Adrenal gland (tissue), 12 donors: ENCODE measurements around the gene SEC11A. TPM values are rescaled to one million over a fixed set of nuclear protein-coding genes. Genes with fewer than 3 reads are reported as not detected.

Source experiments
- DNase-seq, 7 donors: peaks; one replicate each; pipeline ENCODE4 v3.0.0-alpha.2; 2019 to 2020
- H3K27ac ChIP-seq, 5 donors: fragments of 200-600 bp; sonication (generic) in 4 of 5; 1 replicate in 3 of 5; 2 replicates in 2 of 5; pipeline versions ENCODE4 v1.5.1 to v1.8.0; 2016 to 2020; ENCODE audit warnings: mild to moderate bottlenecking in 1 of 5
- H3K27me3 ChIP-seq: fragments of 200-600 bp; 2 replicates; pipeline ENCODE4 v1.8.0; 2021
- H3K36me3 ChIP-seq, 2 donors: fragments of 200-600 bp; replicated peaks in 1 of 2; 1 replicate in 1 of 2; 2 replicates in 1 of 2; pipeline versions ENCODE4 v1.5.1 to v1.8.0; 2018 to 2022
- H3K4me1 ChIP-seq, 2 donors: fragments of 200-600 bp; replicated peaks in 1 of 2; 1 replicate in 1 of 2; 2 replicates in 1 of 2; pipeline versions ENCODE4 v1.5.1 to v1.8.0; 2018 to 2021
- H3K4me3 ChIP-seq, 4 donors: fragments of 200-600 bp; sonication (generic) in 3 of 4; one replicate each; pipeline ENCODE4 v1.5.1; 2016 to 2018
- H3K9me3 ChIP-seq, 3 donors: fragments of 200-600 bp; sonication (generic) in 1 of 3; replicated peaks in 1 of 3; 1 replicate in 2 of 3; 2 replicates in 1 of 3; pipeline versions ENCODE4 v1.5.1 to v1.8.0; 2016 to 2021
- POLR2A ChIP-seq, 2 donors: fragments of 450-650 bp; IDR thresholded peaks; one replicate each; pipeline ENCODE4 v1.6.1; 2017; ENCODE audit warnings: antibody characterized with exemption in 2 of 2, mild to moderate bottlenecking in 2 of 2, moderate library complexity in 1 of 2
- WGBS, 4 donors: extraction: QIAGEN DNeasy Blood & Tissue Kit in 2 of 4; methylation state at CpG; one replicate each; pipeline versions ENCODE4 v1.1.5 to v1.1.7; 2013 to 2017; 5-methylcytosine and 5-hydroxymethylcytosine counted together
- intact Hi-C, 2 donors: fragments of 100-400 bp; cut with DNase I; formaldehyde crosslinking; loops; one replicate each; pipeline versions ENCODE4 v1.14.1 to v1.15.0; 2022 to 2023
- polyA plus RNA-seq, 3 donors: library from polyadenylated mRNA; stranded (reverse); fragments of 200-250 nt in 2 of 3; fragments of 350-450 nt in 1 of 3; fragmentation: Illumina TruSeq in 1 of 3; extraction: RNeasy Lipid Tissue Mini Kit (QIAGEN cat#74804) in 1 of 3; gene quantifications; one replicate each; pipeline ENCODE4 v1.2.3, GENCODE V29; 2013 to 2014
- total RNA-seq, 9 donors: library from RNA; depleted of rRNA in 4 of 9; stranded (reverse); fragments of >200 nt in 4 of 9; fragments of 120-200 nt in 1 of 9; fragmentation: NEBNext Ultra II Directional in 1 of 9; extraction: Animal tissue kit (Norgen Biotek cat#: 25700) in 1 of 9; gene quantifications; one replicate each; pipeline versions ENCODE4 v1.1.0 to v1.2.4, GENCODE V29; 2013 to 2023
- TF ChIP-seq, protein P1 (sequence below), 6 experiments: fragments of 450-650 bp in 4 of 6; fragments of 200-600 bp in 2 of 6; sonication (generic) in 1 of 6; IDR thresholded peaks; 1 replicate in 5 of 6; 2 replicates in 1 of 6; pipeline versions ENCODE4 v1.5.1 to v1.8.0; 2016 to 2021; ENCODE audit warnings: antibody characterized with exemption in 6 of 6, mild to moderate bottlenecking in 2 of 6, moderate library complexity in 1 of 6
- donor health status: healthy with polysubstance abuse.
- donor health status: Bipolar disorder and iron deficiency.
- donor health status: DM: yes; HTN: yes; CAD: no.
- donor health status: DM: no; HTN: no; CAD: no.
- donor health status: DM: no; HTN: no; CAD: no.
- donor health status: DM: yes; HTN: yes; CAD: no.

SEC11A gene
- total and polyA plus RNA-seq, 12 donors: 130 to 240 (median 168) TPM

DNA sequence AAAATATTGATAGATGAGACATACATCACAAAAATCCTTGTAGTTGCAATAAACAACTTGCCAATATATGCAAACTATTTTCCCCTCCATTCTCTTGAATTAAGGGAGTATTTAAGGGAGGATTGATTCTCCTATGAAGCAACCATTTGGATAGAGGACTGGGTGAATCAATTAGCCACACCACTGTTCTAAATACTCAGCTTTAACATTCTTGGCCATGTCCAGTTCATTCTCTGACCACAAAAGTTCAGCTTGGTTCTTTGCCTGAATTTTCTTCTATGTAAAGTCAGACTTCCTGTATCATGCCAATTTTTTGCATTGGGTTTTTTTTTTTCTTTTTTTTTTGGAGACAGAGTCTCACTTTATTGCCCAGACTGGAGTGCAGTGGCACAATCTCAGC lies 15.8 kb upstream of the SEC11A start:
- no peaks in the 10 kb centered on the region for H3K9me3 ChIP-seq
- TF ChIP-seq, protein P1, sequence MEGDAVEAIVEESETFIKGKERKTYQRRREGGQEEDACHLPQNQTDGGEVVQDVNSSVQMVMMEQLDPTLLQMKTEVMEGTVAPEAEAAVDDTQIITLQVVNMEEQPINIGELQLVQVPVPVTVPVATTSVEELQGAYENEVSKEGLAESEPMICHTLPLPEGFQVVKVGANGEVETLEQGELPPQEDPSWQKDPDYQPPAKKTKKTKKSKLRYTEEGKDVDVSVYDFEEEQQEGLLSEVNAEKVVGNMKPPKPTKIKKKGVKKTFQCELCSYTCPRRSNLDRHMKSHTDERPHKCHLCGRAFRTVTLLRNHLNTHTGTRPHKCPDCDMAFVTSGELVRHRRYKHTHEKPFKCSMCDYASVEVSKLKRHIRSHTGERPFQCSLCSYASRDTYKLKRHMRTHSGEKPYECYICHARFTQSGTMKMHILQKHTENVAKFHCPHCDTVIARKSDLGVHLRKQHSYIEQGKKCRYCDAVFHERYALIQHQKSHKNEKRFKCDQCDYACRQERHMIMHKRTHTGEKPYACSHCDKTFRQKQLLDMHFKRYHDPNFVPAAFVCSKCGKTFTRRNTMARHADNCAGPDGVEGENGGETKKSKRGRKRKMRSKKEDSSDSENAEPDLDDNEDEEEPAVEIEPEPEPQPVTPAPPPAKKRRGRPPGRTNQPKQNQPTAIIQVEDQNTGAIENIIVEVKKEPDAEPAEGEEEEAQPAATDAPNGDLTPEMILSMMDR (IDR thresholded peaks at IDR 0.05): no peak
- no peak for TF ChIP-seq POLR2A (IDR thresholded peaks at IDR 0.05)
- no peaks in the 10 kb centered on the region for H3K27me3 ChIP-seq
- intact Hi-C loops: no loop called here
- no peaks in the 10 kb centered on the region for H3K36me3 ChIP-seq
- no peak for DNase-seq
- H3K27ac ChIP-seq: no peak overlapping the region
- H3K4me1 ChIP-seq: peaks cover 0 to 5% of the 10 kb centered on the region in 2 donors
- no peak overlapping the region for H3K4me3 ChIP-seq

DNA sequence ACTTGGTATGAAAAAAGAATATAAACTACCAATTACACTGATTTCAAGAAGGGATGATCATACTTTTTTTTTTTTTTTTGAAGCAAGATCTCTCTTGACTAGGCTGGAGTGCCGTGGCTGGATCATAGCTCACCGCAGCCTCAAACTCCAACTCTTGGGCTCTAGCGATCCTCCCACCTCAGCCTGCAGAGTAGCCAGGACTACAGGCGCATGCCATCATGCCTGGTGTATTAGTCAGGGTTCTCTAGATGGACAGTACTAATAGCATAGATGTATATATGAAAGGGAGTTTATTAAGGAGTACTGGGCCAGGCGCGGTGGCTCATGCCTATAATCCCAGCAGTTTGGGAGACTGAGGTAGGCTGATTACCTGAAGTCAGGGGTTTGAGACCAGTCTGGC lies 11.5 kb upstream of the SEC11A start:
- no peaks in the 10 kb centered on the region for H3K9me3 ChIP-seq
- H3K27me3 ChIP-seq: no peaks in the 10 kb centered on the region
- no peaks in the 10 kb centered on the region for H3K36me3 ChIP-seq
- H3K27ac ChIP-seq: no peak overlapping the region
- 93 to 99% (median 95%) methylated on average over 6 of the region's 6 CpGs for WGBS, 4 donors
- H3K4me1 ChIP-seq: peaks cover 0 to 8% of the 10 kb centered on the region in 2 donors
- TF ChIP-seq, protein P1 (IDR thresholded peaks at IDR 0.05): no peak
- TF ChIP-seq POLR2A (IDR thresholded peaks at IDR 0.05): no peak
- DNase-seq: no peak
- no peak overlapping the region for H3K4me3 ChIP-seq
- intact Hi-C loops: no loop called here

DNA sequence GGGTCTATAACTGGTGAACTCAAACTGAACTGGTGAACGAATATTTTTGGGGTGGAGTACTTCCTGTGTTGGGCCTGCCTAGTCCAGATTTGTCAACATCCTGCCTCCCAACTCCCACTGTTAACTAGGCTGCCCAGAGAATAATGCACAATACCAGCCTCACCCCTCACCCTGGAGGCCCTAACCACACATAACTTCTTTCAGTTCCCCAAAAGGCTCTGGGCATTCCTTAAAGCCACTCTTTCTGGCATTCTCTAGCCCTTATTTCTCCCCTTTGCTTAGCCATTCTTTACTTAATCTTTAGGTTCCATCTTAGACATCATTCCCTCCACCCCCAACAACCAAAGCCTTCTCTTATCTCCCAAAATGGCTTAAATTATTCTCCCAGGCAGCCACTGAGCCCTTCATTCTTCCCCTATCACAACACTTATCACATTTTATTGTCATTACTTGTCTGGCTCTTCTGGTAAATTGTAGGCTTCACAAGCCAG lies 9.1 kb upstream of the SEC11A start:
- DNase-seq: peak in 3 of 7 donors; percentile 24 to 47 (median 24)
- H3K4me3 ChIP-seq: no peak overlapping the region
- TF ChIP-seq POLR2A (IDR thresholded peaks at IDR 0.05): no peak
- TF ChIP-seq, protein P1 (IDR thresholded peaks at IDR 0.05): no peak
- no peaks in the 10 kb centered on the region for H3K27me3 ChIP-seq
- intact Hi-C loops: no loop called here
- WGBS, 4 donors: 33 to 50% (median 38%) methylated on average over 1 of the region's 1 CpG
- H3K27ac ChIP-seq: peak overlapping the region in 3 of 5 donors; percentile 28 to 61 (median 38)
- peaks cover 0 to 8% of the 10 kb centered on the region in 2 donors for H3K4me1 ChIP-seq
- no peaks in the 10 kb centered on the region for H3K9me3 ChIP-seq
- no peaks in the 10 kb centered on the region for H3K36me3 ChIP-seq

DNA sequence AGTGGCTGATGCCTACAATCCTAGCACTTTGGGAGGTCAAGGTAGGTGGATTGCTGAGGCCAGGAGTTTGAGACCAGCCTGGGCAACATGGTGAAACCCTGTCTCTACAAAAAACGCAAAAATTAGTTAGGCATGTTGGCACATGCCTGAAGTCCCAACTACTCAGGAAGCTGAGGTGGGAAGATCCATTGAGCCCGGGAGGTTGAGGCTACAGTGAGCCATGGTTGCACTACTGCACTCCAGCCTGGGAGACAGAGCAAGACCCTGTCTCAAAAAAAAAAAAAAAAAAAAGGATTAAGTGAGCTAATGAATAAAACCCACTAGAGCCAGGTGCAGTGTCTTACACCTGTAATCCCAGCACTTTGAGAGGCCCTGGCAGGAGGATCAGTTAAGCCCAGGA lies 6.7 kb upstream of the SEC11A start:
- Histone ChIP-seq H3K27me3 (no peaks in the 10 kb centered on the region), H3K27ac (no peak overlapping the region), H3K36me3 (no peaks in the 10 kb centered on the region), H3K9me3 (no peaks in the 10 kb centered on the region), H3K4me3 (no peak overlapping the region), H3K4me1 (peaks cover 0 to 8% of the 10 kb centered on the region in 2 donors)
- intact Hi-C loops: no loop called here
- peak in 1 of 7 donors; percentile 11 for DNase-seq
- no peak for TF ChIP-seq POLR2A (IDR thresholded peaks at IDR 0.05)
- WGBS, 4 donors: 84 to 94% (median 90%) methylated on average over 2 of the region's 2 CpGs

DNA sequence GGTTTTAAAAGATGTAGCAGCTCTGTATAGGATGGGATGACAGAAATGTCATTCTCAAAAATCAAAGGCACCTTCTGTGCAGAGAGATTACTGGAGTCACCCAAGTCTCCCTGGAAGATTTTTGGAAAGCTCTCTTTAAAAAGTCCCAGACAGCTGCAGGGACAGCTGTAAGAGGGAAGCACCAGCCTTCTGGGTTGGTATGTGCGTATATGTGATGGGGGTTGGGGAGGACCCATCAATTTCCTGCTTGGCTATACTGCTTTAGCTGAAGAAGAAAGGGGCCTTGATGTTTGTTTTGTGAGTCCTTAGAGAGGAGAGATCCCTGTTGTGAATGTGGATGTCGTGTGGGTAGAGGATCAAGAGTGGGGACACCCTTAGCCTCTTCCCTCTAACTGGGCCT lies 5.4 kb upstream of the SEC11A start:
- H3K9me3 ChIP-seq: no peaks in the 10 kb centered on the region
- no peak for DNase-seq
- no peaks in the 10 kb centered on the region for H3K36me3 ChIP-seq
- no peak overlapping the region for H3K4me3 ChIP-seq
- H3K4me1 ChIP-seq: peaks cover 0 to 15% of the 10 kb centered on the region in 2 donors
- 63 to 100% (median 80%) methylated on average over 2 of the region's 2 CpGs for WGBS, 4 donors
- no peak overlapping the region for H3K27ac ChIP-seq
- intact Hi-C loops: no loop called here
- TF ChIP-seq POLR2A (IDR thresholded peaks at IDR 0.05): no peak
- TF ChIP-seq, protein P1 (IDR thresholded peaks at IDR 0.05): no peak
- no peaks in the 10 kb centered on the region for H3K27me3 ChIP-seq
